Activated naive CD4-positive, alpha-beta T cell treated with anti-CD3 and anti-CD28 coated beads, Interleukin-2, amount 50 U/mL, for 24 hours (primary cell): ENCODE measurements around the gene SOS1.
A peak's percentile ranks its signal among the peaks of the same experiment; 100 is the strongest.

ENCODE experiments used
- H3K27ac Mint-ChIP-seq: one replicate; pipeline ENCODE4 v1.8.0; 2021; ENCODE audit warnings: mild to moderate bottlenecking, mixed read lengths
- H3K27me3 Mint-ChIP-seq: one replicate; pipeline ENCODE4 v1.8.0; 2021; ENCODE audit warnings: mixed read lengths
- H3K36me3 Mint-ChIP-seq: one replicate; pipeline ENCODE4 v1.8.0; 2021; ENCODE audit warnings: mixed read lengths
- H3K4me1 Mint-ChIP-seq: one replicate; pipeline ENCODE4 v1.8.0; 2021; ENCODE audit warnings: mixed read lengths
- H3K4me3 Mint-ChIP-seq: one replicate; pipeline ENCODE4 v1.8.0; 2021; ENCODE audit warnings: mild to moderate bottlenecking, mixed read lengths
- H3K9me3 Mint-ChIP-seq: one replicate; pipeline ENCODE4 v1.8.0; 2021; ENCODE audit warnings: mixed read lengths

SOS1 gene

DNA sequence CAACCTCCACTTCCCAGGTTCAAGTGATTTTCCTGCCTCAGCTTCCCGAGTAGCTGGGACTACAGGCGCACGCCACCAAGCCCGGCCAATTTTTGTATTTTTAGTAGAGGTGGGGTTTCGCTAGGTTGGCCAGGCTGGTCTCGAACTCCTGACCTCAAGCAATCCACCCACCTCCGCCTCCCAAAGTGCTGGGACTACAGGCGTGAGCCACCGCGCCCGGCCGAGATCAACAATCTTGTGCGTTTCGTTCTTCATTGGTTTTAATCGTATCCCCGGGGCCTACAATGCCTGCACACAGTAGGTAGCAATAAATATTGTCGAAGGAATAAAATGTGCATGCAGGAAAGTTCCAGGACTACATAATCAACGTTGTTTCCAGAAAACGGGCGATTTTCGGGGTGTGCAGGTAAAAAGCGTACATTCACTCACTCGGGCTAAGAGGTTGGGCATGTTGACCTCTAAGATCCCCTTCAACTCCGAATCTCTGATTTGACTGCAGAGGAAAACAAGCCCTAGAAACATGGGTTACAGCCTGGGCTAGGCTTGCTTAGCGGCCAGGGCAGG is 2.7 kb upstream of the SOS1 start:
- H3K4me3 Mint-ChIP-seq = peak overlapping the region; percentile 95
- peak overlapping the region; percentile 99 for H3K27ac Mint-ChIP-seq
- H3K27me3 Mint-ChIP-seq = no peaks in the 10 kb centered on the region
- H3K9me3 Mint-ChIP-seq = no peaks in the 10 kb centered on the region
- H3K36me3 Mint-ChIP-seq = no peaks in the 10 kb centered on the region
- H3K4me1 Mint-ChIP-seq = peaks cover 55% of the 10 kb centered on the region

DNA sequence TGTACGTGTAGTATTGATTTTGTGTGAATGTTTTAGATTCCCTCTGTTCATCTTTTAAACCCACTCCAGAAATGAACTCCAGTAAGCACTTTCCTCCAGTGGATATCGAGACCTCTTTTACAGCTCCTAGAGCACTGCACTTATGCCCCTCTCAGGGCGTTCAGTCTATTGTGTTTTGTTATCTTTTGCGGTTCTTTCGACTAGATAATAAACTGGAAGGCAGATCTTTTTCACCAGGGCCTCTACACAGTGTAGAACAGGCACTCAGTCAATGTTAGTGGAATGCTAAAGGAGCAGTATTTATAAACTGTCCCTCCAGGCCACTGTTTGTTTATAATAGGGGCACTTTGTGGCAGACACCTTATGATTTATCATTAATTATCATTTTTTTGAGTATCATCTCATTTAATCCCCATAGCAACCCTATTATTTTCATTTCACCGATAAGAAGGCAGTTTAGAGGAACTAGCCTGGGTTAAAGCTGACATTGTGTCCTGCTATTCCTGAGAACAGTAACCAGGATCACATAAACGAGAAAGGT is 742 bp upstream of the SOS1 start:
- Mint-ChIP-seq H3K9me3 (no peaks in the 10 kb centered on the region), H3K4me3 (peak overlapping the region; percentile 95), H3K36me3 (no peaks in the 10 kb centered on the region), H3K27ac (peak overlapping the region; percentile 98), H3K27me3 (no peaks in the 10 kb centered on the region), H3K4me1 (peaks cover 56% of the 10 kb centered on the region)

DNA sequence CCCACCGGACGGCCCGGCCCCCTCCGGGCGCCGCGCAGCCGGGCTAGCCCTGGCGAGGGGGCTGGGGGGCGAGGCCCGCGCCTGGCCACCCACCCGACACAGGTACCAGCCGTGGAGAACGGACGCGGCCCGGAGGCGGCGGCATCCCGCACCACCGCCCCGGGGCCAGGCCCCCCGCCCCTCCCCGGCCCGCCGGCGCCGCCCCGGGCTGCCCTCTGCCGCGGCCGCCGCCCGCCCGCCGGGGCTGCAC is 405 bp downstream of the SOS1 start:
- Mint-ChIP-seq H3K27ac (no peak overlapping the region), H3K9me3 (no peaks in the 10 kb centered on the region), H3K36me3 (peaks cover 4% of the 10 kb centered on the region), H3K4me3 (no peak overlapping the region), H3K27me3 (no peaks in the 10 kb centered on the region), H3K4me1 (peaks cover 66% of the 10 kb centered on the region)

DNA sequence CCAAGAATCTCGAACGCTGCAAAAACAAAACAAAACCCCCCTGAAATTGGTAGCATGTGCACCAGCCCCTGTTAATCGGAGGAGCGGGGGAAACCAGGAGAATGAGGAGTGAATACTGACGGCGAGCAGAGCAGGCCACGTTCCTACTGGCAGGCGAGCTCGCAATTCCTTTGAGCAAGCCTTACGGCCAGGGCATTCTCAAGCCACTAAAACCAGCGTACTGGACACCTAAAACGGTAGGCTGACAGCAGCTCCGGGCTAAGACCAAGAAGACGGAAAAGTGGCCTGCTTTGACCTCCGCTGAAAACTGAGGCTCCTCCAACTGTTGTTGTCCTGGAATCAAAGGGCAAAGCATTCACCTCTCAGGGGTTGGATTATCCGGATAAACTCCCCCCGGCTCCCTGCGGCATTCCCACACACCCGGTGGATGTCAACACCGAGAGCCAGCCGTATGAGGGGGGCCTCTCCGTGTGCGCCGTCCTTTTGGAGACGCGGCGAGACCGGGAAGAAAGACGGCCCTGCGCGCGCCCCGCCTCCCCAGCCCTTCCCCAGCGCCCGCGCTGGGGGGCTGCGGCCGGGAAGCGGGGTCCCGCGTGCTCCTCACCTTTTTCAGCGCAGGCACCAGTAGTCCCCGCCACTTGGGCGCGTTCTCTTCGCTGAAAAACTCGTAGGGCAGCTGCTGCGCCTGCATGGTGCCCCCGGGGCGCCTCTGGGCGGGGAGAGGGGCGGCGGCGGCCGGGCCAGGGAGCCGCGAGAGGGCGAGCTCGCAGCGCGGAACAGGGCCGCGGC is 925 bp downstream of the SOS1 start:
- Mint-ChIP-seq H3K27ac (peak overlapping the region; percentile 94), H3K4me1 (peaks cover 63% of the 10 kb centered on the region), H3K9me3 (no peaks in the 10 kb centered on the region), H3K36me3 (peaks cover 5% of the 10 kb centered on the region), H3K4me3 (peak overlapping the region; percentile 98), H3K27me3 (no peaks in the 10 kb centered on the region)

DNA sequence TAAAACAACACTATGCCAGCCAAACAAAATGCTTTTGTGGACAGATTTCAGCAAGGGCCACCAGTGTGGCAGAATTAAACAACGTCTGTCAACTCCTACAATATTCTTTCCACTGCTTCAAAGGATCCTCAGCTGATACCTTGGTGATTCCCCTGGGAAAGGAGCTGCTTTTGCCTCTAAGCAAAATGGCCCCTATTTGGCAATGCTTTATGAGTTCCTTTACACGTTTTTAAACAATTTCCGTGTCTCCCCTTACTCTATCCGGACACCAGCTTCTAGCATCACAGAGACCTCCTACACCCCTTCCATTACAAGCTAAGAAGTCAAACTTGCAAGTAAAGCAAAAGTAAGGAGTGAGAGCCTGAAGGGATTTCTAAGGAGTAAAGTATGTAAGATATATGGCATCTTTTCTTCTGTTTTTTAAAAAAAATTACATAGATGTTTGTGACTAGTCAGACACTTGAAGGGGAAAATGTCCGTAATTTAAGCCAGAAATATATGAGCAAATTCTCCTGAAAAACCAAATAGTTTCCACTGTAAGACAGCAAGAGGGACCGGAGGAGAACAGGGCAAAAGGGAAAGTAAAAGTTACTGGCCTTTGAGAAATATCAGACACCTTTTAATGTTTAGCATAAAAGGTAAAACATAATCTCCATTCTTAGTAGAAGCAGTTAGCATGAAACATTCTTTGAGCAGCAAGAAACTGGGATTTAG is 1.9 kb downstream of the SOS1 start:
- no peaks in the 10 kb centered on the region for H3K9me3 Mint-ChIP-seq
- H3K27me3 Mint-ChIP-seq = no peaks in the 10 kb centered on the region
- peaks cover 7% of the 10 kb centered on the region for H3K36me3 Mint-ChIP-seq
- peak overlapping the region; percentile 94 for H3K27ac Mint-ChIP-seq
- H3K4me3 Mint-ChIP-seq = peak overlapping the region; percentile 98
- H3K4me1 Mint-ChIP-seq = peaks cover 60% of the 10 kb centered on the region

DNA sequence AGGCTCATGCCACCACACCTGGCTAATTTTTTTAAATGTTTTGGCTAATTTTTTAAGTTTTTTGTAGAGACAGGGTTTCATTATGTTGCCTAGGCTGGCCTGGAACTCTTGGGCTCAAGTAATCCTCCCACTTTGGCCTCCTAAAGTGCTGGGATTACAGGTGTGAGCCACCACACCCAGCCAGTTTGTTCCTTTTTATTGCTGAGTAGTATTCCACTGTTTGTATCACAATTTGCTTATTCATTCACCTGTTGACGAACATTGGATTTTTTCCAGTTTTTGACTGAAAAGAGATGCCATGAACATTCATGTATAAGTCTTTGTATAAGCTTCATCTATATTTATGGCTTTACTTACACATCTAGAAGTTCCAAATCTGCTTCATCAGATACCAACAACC is 5.3 kb downstream of the SOS1 start:
- Mint-ChIP-seq H3K27me3 (no peaks in the 10 kb centered on the region), H3K27ac (no peak overlapping the region), H3K4me3 (no peak overlapping the region), H3K4me1 (peaks cover 71% of the 10 kb centered on the region), H3K36me3 (peaks cover 14% of the 10 kb centered on the region), H3K9me3 (no peaks in the 10 kb centered on the region)

DNA sequence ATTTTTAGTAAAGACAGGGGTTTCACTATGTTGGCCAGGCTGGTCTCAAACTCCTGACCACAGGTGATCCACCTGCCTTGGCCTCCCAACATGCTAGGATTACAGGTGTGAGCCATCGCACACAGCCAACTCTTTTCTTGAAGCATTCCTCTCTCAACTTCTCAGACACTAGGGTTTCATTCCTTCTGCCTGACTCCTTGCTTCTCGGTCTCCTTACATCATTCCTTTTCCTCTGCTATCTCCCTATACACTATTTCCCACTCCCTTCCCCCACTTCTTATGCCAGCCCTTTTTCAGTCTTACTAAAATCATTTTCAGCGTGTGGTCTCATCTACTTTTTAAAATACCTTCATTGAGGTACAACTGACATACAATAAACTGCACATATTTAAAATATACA is 6.1 kb downstream of the SOS1 start:
- H3K4me3 Mint-ChIP-seq = no peak overlapping the region
- H3K36me3 Mint-ChIP-seq = peaks cover 14% of the 10 kb centered on the region
- no peaks in the 10 kb centered on the region for H3K27me3 Mint-ChIP-seq

DNA sequence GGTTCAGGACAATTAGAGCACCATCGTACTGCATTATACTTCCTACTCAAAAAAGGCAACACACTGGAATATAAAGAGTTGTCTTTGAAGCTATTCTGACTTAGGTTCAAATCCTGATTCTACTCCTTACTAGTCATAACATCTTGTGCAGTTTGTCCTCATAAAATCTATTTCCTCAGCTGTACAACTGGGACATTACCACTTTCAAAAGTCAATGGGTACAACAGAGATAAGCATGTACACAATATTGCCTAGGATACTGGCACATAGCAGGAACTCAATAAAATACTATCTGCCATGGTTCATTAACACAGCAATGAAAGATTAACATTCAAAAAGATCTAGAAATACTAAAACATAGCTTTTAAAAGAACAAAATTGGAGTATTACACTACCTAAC is 11.3 kb downstream of the SOS1 start:
- Mint-ChIP-seq H3K4me3 (no peak overlapping the region), H3K27me3 (no peaks in the 10 kb centered on the region), H3K4me1 (peaks cover 67% of the 10 kb centered on the region), H3K36me3 (peaks cover 10% of the 10 kb centered on the region), H3K9me3 (no peaks in the 10 kb centered on the region), H3K27ac (peak overlapping the region; percentile 24)

More for the DNA sequence above, 6.1 kb downstream of the SOS1 start:
- no peaks in the 10 kb centered on the region for H3K9me3 Mint-ChIP-seq
- peaks cover 78% of the 10 kb centered on the region for H3K4me1 Mint-ChIP-seq
- peak overlapping the region; percentile 75 for H3K27ac Mint-ChIP-seq

DNA sequence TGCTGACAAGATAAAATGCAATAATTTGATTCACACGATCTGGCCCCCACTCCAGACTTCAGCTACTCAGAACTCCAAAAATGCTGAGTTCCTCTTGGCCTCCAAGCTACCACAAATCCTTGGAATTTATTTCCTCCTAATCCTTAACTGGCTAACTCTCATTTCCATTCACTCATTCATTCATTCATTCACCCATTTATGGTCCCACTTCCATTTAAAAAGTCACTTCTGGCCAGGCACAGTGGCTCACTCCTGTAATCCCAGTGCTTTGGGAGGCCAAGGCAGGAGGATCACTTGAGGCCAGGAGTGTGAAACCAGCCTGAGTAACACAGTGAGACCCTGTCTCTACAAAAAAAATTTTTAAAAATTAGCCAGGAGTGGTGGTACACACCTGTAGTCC is 12.5 kb downstream of the SOS1 start:
- peaks cover 70% of the 10 kb centered on the region for H3K4me1 Mint-ChIP-seq
- no peak overlapping the region for H3K4me3 Mint-ChIP-seq
- H3K27me3 Mint-ChIP-seq = no peaks in the 10 kb centered on the region
- H3K9me3 Mint-ChIP-seq = no peaks in the 10 kb centered on the region
- peak overlapping the region; percentile 56 for H3K27ac Mint-ChIP-seq
- peaks cover 13% of the 10 kb centered on the region for H3K36me3 Mint-ChIP-seq

DNA sequence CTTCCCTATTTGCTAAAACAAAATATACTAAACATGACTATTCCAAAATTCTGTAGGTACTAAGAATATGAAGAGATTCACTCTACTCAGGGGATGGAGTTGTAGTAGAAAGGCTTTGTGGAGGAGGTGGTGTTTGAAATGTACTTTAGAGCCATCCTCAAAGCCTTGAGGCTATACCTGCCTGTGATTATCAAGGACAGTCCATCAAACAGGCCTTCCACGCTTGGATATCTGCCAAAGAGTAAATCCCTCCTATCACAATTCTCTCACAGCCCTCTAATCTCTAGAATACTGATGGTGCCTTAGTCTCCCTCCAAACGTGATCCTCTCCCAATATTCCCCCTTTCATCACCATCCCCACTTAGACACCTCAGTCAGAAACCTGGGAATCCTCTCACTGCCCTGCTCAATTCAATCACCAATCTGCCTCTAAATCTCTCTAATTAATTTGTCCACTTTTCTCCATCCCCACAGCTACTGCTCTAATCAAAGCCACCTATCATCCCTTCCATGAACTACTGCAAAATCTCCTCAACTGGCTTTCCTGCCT is 13.1 kb downstream of the SOS1 start:
- Mint-ChIP-seq H3K4me3 (no peak overlapping the region), H3K27ac (peak overlapping the region; percentile 4), H3K27me3 (no peaks in the 10 kb centered on the region), H3K9me3 (no peaks in the 10 kb centered on the region), H3K4me1 (peaks cover 72% of the 10 kb centered on the region), H3K36me3 (peaks cover 11% of the 10 kb centered on the region)

DNA sequence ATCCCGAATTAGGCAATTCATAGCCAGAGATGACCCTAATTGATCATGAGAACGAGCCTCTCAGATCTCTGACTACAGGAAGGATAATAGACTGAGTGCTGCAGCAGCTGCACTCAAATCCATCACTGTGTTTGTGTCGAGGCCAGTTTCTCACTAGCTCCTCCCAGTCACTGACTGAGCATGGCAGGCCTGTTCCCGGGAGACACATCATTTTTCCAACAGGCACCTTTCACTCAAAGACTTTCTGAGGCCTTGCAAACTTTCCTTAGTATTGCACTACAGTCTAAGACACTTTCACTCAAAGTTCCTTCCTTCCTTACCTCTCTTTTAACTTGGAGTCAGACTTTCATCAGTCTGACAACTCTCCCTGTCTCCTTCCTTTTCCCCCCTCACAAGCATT is 13.7 kb downstream of the SOS1 start:
- no peaks in the 10 kb centered on the region for H3K9me3 Mint-ChIP-seq
- H3K4me1 Mint-ChIP-seq = peaks cover 66% of the 10 kb centered on the region
- H3K27ac Mint-ChIP-seq = peak overlapping the region; percentile 80
- H3K27me3 Mint-ChIP-seq = no peaks in the 10 kb centered on the region
- no peak overlapping the region for H3K4me3 Mint-ChIP-seq
- peaks cover 11% of the 10 kb centered on the region for H3K36me3 Mint-ChIP-seq

DNA sequence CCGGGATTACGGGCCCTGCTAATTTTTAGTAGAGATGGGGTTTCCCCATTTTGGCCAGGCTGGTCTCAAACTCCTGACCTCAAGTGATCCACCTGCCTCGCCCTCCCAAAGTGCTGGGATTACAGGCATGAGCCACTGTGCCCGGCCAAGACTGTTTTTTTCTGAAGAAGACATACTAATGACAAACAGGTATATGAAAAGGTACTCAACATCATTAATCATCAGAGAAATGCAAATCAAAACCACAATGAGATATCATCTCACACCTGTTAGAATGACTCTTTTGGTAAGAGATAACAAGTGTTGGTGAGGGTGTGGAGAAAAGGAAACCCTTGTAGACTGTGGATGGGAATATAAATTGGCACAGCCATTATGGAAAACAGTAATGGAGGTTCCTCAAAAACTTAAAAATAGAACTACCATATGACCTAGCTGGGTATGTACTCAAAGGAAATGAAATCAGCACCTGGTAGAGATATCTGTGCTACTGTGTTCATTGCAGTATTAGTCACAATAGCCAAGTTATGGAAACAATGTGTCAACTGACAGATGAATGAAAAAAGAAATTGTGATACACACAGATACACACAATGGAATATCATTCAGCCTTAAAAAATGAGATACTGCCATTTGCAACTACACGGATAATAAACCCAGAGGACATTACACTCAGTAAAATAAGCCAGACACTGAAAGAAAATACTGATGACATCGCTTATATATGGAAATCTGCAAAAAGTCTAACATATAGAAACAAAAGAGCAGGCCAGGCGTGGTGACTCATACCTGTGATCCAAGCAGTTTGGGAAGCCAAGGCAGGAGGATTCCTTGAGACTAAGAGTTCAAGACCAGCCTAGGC is 20.8 kb downstream of the SOS1 start:
- peaks cover 75% of the 10 kb centered on the region for H3K4me1 Mint-ChIP-seq

DNA sequence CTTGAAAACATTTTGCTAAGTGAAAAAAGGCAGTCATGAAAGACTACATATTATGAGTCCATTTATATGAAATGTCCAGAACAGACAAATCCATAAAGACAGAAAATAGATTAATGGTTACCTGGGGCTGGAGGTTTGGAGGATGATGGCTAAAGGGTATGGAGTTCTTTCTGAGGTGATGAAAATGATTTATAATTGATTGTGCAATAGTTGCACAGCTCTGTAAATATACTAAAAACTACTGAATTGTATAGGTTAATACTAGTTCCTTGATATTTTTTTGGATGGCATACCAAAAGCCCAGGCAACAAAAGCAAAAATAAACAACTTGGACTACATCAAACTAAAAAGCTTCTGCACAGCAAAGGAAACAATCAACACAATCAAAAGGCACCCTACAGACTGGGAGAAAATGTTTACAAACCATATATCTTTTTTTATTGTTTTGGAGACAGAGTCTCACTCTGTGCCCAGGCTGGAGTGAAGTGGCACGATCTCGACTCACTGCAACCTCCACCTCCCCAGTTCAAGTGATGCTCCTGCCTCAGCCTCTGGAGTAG is 21.5 kb downstream of the SOS1 start:
- H3K9me3 Mint-ChIP-seq = no peaks in the 10 kb centered on the region
- H3K4me1 Mint-ChIP-seq = peaks cover 77% of the 10 kb centered on the region
- peaks cover 8% of the 10 kb centered on the region for H3K36me3 Mint-ChIP-seq
- no peaks in the 10 kb centered on the region for H3K27me3 Mint-ChIP-seq
- peak overlapping the region; percentile 30 for H3K4me3 Mint-ChIP-seq
- H3K27ac Mint-ChIP-seq = peak overlapping the region; percentile 96

More for the DNA sequence above, 20.8 kb downstream of the SOS1 start:
- Mint-ChIP-seq H3K9me3 (no peaks in the 10 kb centered on the region), H3K27ac (peak overlapping the region; percentile 96), H3K27me3 (no peaks in the 10 kb centered on the region), H3K4me3 (peak overlapping the region; percentile 30), H3K36me3 (peaks cover 10% of the 10 kb centered on the region)

DNA sequence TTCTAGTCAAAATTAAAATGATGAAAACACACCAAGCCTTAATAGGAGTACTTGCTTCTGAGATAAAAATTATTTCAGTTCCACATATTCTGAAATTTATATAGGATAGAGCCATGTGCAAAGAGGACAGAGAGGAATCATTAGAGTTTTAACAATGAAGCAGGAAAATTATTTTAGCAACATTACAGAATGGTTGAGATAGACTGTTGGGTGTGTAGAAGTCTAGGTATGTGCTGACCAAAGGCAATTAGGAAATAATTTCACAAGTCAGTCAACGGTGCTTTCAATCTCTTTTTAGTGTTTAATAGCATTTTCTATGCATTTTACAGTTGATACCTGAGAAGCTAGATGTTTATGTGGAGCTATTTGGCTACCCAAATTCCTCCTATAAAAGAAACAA is 25.2 kb downstream of the SOS1 start:
- Mint-ChIP-seq H3K4me1 (peaks cover 77% of the 10 kb centered on the region), H3K36me3 (peaks cover 12% of the 10 kb centered on the region), H3K27ac (peak overlapping the region; percentile 80), H3K9me3 (no peaks in the 10 kb centered on the region), H3K4me3 (no peak overlapping the region), H3K27me3 (no peaks in the 10 kb centered on the region)
